HG02642 (cell line): Measurements from ENCODE around the gene CLSTN1.

Experiments
- ATAC-seq: cut with Tn5 transposase; IDR thresholded peaks from one replicate; pipeline ENCODE4 v1.9.1; 2021; ENCODE audit warnings: mild to moderate bottlenecking; ENCODE audit not compliant: unreplicated experiment, poor library complexity

CLSTN1 gene

GRCh38 chr1:9736241-9736640 lies 87.5 kb downstream of the CLSTN1 start:
- ATAC-seq = no peak

GRCh38 chr1:9735800-9736199 lies 88.0 kb downstream of the CLSTN1 start:
- ATAC-seq = no peak

GRCh38 chr1:9733160-9733789 lies 90.5 kb downstream of the CLSTN1 start:
- ATAC-seq = no peak

- ATAC-seq = no peak
Measured at GRCh38 chr1:9732123-9732971, 91.4 kb downstream of the CLSTN1 start.

GRCh38 chr1:9731561-9731960 lies 92.2 kb downstream of the CLSTN1 start:
- no peak for ATAC-seq

- ATAC-seq = no peak
Measured at GRCh38 chr1:9731051-9731537, 92.7 kb downstream of the CLSTN1 start.

DNA sequence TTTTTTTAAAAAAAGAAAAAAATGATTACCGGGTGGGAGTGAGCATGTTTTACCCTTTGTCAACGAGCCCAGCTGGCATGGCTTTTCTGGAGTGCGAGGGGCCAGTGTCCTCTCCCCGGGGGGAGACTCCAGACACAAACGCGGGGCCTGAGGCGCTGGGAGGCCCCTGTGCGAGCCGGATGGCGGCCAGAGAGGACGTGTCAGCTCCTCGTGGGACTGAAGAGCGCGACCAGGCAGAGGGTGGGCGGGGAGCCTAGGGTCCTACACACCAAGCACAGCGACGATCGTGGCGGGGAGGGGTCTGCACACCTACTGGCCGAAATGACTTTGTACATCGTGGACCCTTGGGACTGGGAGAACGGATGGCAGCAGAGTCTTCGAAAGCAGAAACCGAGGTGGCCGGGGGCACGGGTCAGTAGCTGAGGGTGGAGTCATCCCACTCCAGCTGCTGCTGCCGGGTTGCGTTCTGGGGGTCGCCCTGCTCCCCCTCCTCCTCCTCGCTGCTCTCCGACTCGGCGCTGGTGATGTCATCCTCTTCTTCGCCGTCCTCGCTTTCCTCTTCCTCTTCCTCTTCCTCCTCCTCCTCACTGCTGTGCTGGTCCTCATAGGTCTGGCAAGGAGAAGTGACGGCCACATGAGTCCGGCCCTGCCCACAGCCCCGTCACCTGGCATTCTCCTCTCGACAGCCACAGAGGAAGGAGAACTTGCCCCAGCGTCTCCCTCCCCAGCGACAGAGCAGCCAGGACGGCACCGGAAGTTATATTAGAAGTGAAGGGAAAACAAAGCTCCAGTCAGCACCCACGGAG lies 93.5 kb downstream of the CLSTN1 start:
- no peak for ATAC-seq

- ATAC-seq = no peak
Measured at GRCh38 chr1:9729523-9729922, 94.2 kb downstream of the CLSTN1 start.

- ATAC-seq = no peak
Measured at GRCh38 chr1:9728451-9729295, 95.1 kb downstream of the CLSTN1 start.

GRCh38 chr1:9726905-9727595 lies 96.7 kb downstream of the CLSTN1 start:
- ATAC-seq = no peak

DNA sequence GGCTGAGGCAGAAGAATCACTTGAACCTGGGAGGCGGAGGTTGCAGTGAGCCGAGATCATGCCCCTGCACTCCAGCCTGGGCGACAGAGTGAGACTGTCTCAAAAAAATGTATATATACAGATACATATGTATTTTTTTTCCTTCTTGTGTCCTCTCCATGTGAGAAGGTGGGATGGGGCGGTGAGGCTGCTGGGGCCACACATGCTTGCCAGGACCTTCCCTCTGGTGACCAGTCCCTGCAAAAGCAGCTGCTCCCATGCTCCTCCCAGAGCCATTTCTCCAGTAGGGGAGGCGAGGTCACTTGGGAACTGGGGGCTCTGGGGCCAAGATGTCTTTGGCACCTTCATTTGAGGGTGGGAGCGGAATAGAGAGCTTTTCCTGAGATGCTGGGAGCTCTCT lies 97.4 kb downstream of the CLSTN1 start:
- no peak for ATAC-seq

DNA sequence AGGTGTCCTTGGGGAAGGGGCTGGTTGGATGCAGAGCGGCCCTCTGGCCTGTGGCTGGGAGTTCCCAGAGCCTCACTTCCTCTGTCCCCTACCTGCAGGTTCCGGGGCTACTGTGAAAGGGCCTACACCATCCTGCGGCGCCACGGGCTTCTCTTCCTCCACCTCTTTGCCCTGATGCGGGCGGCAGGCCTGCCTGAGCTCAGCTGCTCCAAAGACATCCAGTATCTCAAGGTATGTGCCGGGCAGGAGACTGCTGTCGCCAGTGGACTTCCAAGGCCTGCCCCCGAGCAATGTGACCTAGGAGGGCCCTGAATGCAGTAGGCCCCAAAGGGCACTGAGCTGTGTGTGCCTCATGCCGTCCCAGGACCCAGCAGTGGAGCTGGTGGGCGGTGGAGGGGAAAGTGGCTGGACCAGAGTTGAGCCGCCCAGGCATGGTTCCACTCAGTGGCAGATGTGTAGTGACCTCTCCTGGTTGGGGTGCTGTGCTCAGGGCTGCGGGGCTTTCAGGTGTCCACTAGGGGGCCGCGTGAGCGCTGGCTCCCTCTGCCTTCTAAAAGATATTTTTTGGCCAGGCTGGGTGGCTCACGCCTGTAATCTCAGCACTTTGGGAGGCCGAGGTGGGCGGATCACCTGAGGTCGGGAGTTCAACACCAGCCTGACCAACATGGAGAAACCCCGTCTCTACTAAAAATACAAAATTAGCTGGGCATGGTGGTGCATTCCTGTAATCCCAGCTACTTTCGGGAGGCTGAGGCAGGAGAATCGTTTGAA lies 98.9 kb downstream of the CLSTN1 start:
- ATAC-seq = peak; percentile 59

DNA sequence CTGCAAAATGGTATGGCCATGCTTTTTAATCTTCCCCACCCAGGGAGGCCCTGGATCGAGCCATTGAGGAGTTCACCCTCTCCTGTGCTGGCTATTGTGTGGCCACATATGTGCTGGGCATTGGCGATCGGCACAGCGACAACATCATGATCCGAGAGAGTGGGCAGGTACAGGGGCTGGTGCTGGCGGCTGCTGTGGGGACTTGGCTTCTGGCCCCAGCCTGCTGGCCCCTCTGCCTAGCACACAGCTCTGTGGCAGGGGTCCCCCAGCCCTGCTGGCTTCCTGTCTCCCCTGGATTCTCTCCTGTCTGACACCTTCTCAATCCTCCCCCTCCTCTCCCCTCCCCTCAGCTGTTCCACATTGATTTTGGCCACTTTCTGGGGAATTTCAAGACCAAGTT lies 99.8 kb downstream of the CLSTN1 start:
- no peak for ATAC-seq

GRCh38 chr1:9723068-9723805 lies 100.5 kb downstream of the CLSTN1 start:
- ATAC-seq = no peak

DNA sequence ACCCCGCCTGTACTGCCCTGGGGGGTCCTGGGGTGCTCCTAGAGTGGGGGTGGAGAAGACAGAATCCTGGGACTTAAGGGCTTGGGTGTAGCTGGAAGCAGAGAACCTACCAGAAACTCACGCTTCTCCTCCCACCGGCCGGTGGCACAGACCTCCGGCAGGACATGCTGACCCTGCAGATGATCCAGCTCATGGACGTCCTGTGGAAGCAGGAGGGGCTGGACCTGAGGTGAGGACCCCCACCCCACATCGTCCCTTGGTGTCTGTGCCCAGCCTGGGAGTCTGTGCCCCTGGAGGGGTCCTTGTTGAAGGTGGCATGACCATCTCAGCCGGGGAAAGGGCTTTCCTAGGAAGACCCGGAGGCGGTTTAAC lies 101.4 kb downstream of the CLSTN1 start:
- ATAC-seq = no peak

DNA sequence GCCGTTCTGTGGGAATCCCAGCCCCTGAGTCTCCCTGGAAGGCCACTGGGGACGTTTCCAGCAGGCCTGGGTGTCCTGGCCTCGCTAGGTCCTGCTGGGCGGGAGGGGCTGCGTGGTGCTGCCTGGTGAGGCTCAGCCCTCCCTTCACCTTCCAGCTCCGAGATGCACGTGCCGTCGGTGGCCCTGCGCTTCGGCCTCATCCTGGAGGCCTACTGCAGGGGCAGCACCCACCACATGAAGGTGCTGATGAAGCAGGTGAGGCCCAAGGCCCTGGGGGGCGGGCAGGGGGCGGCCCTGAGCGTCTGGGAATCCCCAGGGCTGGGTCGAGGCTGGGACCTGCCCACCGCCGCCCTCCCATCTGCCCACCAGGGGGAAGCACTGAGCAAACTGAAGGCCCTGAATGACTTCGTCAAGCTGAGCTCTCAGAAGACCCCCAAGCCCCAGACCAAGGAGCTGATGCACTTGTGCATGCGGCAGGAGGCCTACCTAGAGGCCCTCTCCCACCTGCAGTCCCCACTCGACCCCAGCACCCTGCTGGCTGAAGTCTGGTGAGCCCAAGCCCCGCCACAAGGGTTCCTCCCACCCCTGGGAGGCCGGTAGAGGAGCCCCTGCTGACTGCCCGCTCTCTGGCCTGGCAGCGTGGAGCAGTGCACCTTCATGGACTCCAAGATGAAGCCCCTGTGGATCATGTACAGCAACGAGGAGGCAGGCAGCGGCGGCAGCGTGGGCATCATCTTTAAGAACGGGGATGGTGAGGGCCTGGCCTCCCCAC lies 102.0 kb downstream of the CLSTN1 start:
- no peak for ATAC-seq
